Measurements from ENCODE around the gene PIEZO1. TPM values are rescaled to one million over a fixed set of nuclear protein-coding genes. Genes with fewer than 3 reads are reported as not detected.

PIEZO1 gene
- total RNA-seq, 1 experiment from 2014 or later: 224 TPM

GRCh38 chr16:88792668-88793250 is 7.7 kb upstream of the PIEZO1 start:
- BruUV-seq (replicated peaks): no TSS peak
- ChIA-PET CTCF (interaction anchor here (2.8 kb wide), 1 partner anchor 55 kb away, joined by 10 read pairs; no protein-coding TSS in a partner anchor), RAD21 (ENCODE audit: low non-redundant PET in 1 of 2, low total read pairs in 2 of 2, uncharacterized antibody in 2 of 2, unreplicated experiment in 2 of 2) (interaction anchor here in 1 of 2 experiments (0.6 kb wide), 1 partner anchor 156 kb away, joined by 3 read pairs; no protein-coding TSS in a partner anchor), POLR2A (interaction anchor here (0.9 to 1.6 kb wide), 2 partner anchors 8 to 10 kb away, joined by 4 read pairs; no protein-coding TSS in a partner anchor)
- H3K4me1 ChIP-seq (ENCODE audit: control insufficient read depth in 1 of 2, insufficient read depth in 2 of 2, low read length in 2 of 2): peaks cover 3 to 11% of the 10 kb centered on the region in 2 experiments; a peak in 2 of 4 replicates
- H3K4me2 ChIP-seq (ENCODE audit: low read length): no peak overlapping the region
- TF ChIP-seq FOSL1 (IDR thresholded peaks at IDR 0.05; ENCODE audit: low read depth) (no peak), SRF (IDR thresholded peaks at IDR 0.05; ENCODE audit: low read depth) (no peak), EGR1 (IDR thresholded peaks at IDR 0.05; ENCODE audit: low read depth) (no peak), ZNF274 (IDR thresholded peaks at IDR 0.05; ENCODE audit: low read depth, low read length) (no peak), ZFX (IDR thresholded peaks at IDR 0.05) (no peak), SP1 (IDR thresholded peaks at IDR 0.05; ENCODE audit: low read depth) (no peak), CBX3 (IDR thresholded peaks at IDR 0.05; ENCODE audit: low read depth) (no peak), EZH2phosphoT487 (IDR thresholded peaks at IDR 0.05; ENCODE audit: borderline replicate concordance) (no peak), EZH2 (IDR thresholded peaks at IDR 0.05) (no peak), POLR2AphosphoS5 (IDR thresholded peaks at IDR 0.05; ENCODE audit: low read depth, low read length) (no peak), JUND (IDR thresholded peaks at IDR 0.05) (no peak), POLR2A (IDR thresholded peaks at IDR 0.05; ENCODE audit: borderline replicate concordance, extremely low read depth, insufficient read depth, insufficient read length) (no peak), SIN3A (IDR thresholded peaks at IDR 0.05; ENCODE audit: low read depth) (no peak), ATF3 (IDR thresholded peaks at IDR 0.05) (no peak), REST (IDR thresholded peaks at IDR 0.05; ENCODE audit: low read depth) (no peak), YY1 (IDR thresholded peaks at IDR 0.05; ENCODE audit: extremely low read depth, insufficient replicate concordance, low read depth, low read length) (no peak), TCF7L2 (IDR thresholded peaks at IDR 0.05; ENCODE audit: borderline replicate concordance, extremely low read depth, insufficient read depth, insufficient read length) (no peak), ELF1 (IDR thresholded peaks at IDR 0.05; ENCODE audit: borderline replicate concordance, low read depth) (no peak)
- TF ChIP-seq, protein P1, sequence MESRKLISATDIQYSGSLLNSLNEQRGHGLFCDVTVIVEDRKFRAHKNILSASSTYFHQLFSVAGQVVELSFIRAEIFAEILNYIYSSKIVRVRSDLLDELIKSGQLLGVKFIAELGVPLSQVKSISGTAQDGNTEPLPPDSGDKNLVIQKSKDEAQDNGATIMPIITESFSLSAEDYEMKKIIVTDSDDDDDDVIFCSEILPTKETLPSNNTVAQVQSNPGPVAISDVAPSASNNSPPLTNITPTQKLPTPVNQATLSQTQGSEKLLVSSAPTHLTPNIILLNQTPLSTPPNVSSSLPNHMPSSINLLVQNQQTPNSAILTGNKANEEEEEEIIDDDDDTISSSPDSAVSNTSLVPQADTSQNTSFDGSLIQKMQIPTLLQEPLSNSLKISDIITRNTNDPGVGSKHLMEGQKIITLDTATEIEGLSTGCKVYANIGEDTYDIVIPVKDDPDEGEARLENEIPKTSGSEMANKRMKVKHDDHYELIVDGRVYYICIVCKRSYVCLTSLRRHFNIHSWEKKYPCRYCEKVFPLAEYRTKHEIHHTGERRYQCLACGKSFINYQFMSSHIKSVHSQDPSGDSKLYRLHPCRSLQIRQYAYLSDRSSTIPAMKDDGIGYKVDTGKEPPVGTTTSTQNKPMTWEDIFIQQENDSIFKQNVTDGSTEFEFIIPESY (IDR thresholded peaks at IDR 0.05; ENCODE audit: extremely low read depth, insufficient replicate concordance, low read length): no peak
- TF ChIP-seq, protein P2, sequence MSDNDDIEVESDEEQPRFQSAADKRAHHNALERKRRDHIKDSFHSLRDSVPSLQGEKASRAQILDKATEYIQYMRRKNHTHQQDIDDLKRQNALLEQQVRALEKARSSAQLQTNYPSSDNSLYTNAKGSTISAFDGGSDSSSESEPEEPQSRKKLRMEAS (IDR thresholded peaks at IDR 0.05): no peak
- no peaks in the 10 kb centered on the region for H3K9me2 ChIP-seq (ENCODE audit: insufficient read depth)
- H2AFZ ChIP-seq (ENCODE audit: low read depth, low read length, poor library complexity, severe bottlenecking): no peak overlapping the region
- no peaks in the 10 kb centered on the region for H4K20me1 ChIP-seq (ENCODE audit: insufficient read depth)
- H3K36me3 ChIP-seq (ENCODE audit: control insufficient read depth in 1 of 2, insufficient read depth in 2 of 2, low read length in 2 of 2): no peaks in the 10 kb centered on the region
- DNase-seq (ENCODE audit: low read depth, low spot score) (no peak), ATAC-seq (no peak)
- intact Hi-C loops (cut with micrococcal nuclease): no loop called here
- H3K27me3 ChIP-seq (ENCODE audit: insufficient read depth, low read length): no peaks in the 10 kb centered on the region
- no peak overlapping the region for H3K27ac ChIP-seq (ENCODE audit: low read depth, low read length)
- no peaks in the 10 kb centered on the region for H3K9me3 ChIP-seq (ENCODE audit: control insufficient read depth in 1 of 2, insufficient read depth in 1 of 2, low read depth in 1 of 2, low read length in 2 of 2)
- H3K79me2 ChIP-seq (ENCODE audit: insufficient read depth, low read length): no peaks in the 10 kb centered on the region
- H3K4me3 ChIP-seq (replicated peaks in 1 of 2; ENCODE audit: low read depth in 1 of 2, low read length in 2 of 2): no peak overlapping the region
- H3K9ac ChIP-seq (ENCODE audit: low read length): no peak overlapping the region

Data from HCT116 (cell line).